GM13976 (cell line): ENCODE measurements around the gene KISS1.

Source experiments
- DNase-seq: peaks from one replicate; pipeline ENCODE4 v3.0.0; 2012; ENCODE audit warnings: low spot score
- CTCF ChIP-seq: IDR thresholded peaks from 2 replicates; pipeline ENCODE4 v1.5.1; 2012; ENCODE audit warnings: borderline replicate concordance, mild to moderate bottlenecking; ENCODE audit not compliant: insufficient read depth; ENCODE audit errors: extremely low read depth, missing control alignments, control extremely low read depth
- in situ Hi-C: fragments of 300-500 bp; cut with MboI; formaldehyde crosslinking; loops from one replicate; pipeline ENCODE4 v1.12.0; 2022; ENCODE audit warnings: low sequenced_read_pairs, mixed read lengths, inconsistent platforms; ENCODE audit not compliant: unreplicated experiment

Gene KISS1

DNA sequence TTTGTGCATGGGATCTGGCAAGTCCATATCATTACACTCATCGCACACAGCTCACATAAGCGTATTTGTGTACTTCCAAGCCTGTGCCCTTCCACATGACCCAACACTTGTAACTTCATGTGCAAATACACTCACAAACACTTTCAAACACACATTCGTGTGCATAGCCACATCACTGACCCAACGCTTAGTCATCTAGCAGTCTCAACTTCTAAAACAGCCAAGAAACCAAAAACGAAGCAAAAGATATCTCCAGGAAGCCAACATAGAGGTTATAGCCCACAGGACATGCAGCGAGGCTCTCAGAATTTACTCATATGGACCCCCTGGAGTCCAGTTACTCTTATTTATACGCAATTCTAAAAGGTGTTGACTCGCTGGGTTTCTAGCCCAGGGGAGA, 28.4 kb upstream of the KISS1 start:
- no peak for DNase-seq
- in situ Hi-C loops, result no loop called here
- no peak for TF ChIP-seq CTCF

DNA sequence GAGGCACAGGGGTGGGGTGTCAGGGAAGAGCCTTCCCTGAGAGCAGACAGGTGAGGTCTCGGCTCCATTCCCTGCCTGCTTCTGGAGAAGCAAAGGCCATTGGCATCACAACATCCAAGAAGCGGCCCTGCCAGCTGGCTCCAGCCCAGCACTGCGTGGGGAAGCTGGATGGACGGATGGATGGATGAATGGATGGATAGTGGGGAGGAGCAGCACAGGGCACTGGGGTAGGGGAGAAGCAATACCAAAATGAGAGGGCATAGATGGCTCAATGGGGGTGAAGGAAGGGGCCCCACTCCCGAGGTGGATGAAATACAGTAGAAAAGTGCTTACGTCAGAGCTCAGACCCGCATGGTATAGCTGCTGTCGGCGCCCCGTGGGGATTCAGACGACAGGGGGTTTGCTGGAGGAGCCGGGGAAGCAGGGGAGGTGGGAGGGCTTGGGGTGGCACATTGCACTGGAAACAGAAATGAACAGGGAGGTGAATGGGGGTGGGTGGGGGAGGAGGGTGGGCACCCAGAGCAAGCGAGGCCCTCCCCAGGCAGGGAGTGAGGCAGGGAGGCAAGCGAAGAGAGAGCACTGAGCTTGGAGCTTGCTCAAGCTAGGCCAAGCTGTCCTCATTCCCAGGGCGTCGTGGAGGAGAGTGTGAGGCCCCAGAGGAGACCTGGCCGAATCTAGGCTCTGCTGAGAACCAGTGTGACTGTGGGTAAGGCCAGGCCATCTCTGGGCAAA, 27.0 kb upstream of the KISS1 start:
- in situ Hi-C loops, result no loop called here
- TF ChIP-seq CTCF, result no peak
- no peak for DNase-seq

GRCh38 chr1:204222764-204223055, 26.4 kb upstream of the KISS1 start:
- in situ Hi-C loops, result no loop called here
- no peak for DNase-seq
- TF ChIP-seq CTCF, result no peak

DNA sequence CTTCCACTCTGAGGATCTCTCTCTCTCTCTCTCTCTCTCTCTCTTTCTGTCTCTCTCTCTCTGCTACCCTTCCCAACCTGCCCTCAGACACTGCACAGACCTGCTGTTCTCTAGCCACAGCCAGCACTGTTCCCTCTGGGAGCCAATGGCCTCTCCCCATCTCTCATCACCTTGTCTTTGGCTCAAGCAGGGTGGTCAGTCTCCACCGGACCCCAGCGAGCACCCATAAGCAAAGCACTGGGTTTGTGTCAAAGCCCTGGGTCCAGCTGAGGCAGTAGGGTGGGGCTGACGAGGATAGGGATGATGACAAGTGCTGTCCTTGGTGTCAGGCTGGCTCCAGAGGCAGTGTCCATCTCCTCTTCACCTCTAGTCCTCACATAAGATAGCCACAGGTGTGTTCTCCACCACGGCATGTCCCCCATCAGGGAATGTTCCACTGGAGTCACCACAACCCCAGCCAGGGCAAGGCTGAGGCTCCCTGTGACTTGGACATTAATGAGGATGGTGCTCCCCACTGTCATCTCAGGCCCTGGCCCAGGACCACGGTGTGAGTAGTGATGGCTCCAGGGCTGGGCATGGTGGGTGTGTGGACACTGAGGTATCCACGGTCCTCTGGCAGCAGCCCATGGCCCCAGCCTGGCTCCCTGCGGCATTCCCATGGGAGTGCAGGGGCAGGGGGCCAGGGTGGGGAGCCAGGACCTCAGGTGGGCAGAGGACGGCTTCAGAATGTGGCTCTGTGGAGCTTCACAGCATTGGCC, 25.9 kb upstream of the KISS1 start:
- no peak for DNase-seq
- TF ChIP-seq CTCF, result no peak
- in situ Hi-C loops, result no loop called here

GRCh38 chr1:204221271-204221670, 25.0 kb upstream of the KISS1 start:
- in situ Hi-C loops, result no loop called here
- DNase-seq, result no peak
- TF ChIP-seq CTCF, result no peak

GRCh38 chr1:204219971-204220616, 23.8 kb upstream of the KISS1 start:
- no peak for TF ChIP-seq CTCF
- in situ Hi-C loops, result no loop called here
- DNase-seq, result no peak
